ENCODE data around the gene PLAGL1.
"Not testable (repeated sequence)": the region's sequence is repeated elsewhere in the genome, so short reads cannot be mapped to it uniquely, and the experiment has no call there.

Gene PLAGL1

GRCh38 chr6:143937668-143937970 is 70.4 kb downstream of the PLAGL1 start:
- no peak for DNase-seq (ENCODE audit: low read depth)

- DNase-seq (ENCODE audit: low read depth): no peak
Observed at GRCh38 chr6:143936778-143937667, 71.0 kb downstream of the PLAGL1 start.

- DNase-seq (ENCODE audit: low read depth): no peak
Observed at GRCh38 chr6:143936347-143936746, 71.7 kb downstream of the PLAGL1 start.

- no peak for DNase-seq (ENCODE audit: low read depth)
Observed at GRCh38 chr6:143934867-143935266, 73.2 kb downstream of the PLAGL1 start.

GRCh38 chr6:143934331-143934730 is 73.7 kb downstream of the PLAGL1 start:
- no peak for DNase-seq (ENCODE audit: low read depth)

GRCh38 chr6:143929975-143930374 is 78.1 kb downstream of the PLAGL1 start:
- DNase-seq (ENCODE audit: low read depth): no peak

GRCh38 chr6:143928853-143929252 is 79.2 kb downstream of the PLAGL1 start:
- DNase-seq (ENCODE audit: low read depth): no peak

- not testable (repeated sequence) for DNase-seq (ENCODE audit: low read depth)
Observed at GRCh38 chr6:143917026-143917425, 91.0 kb downstream of the PLAGL1 start.

- DNase-seq (ENCODE audit: low read depth): no peak
Observed at GRCh38 chr6:143912671-143913070, 95.4 kb downstream of the PLAGL1 start.

GRCh38 chr6:143911028-143911427 is 97.0 kb downstream of the PLAGL1 start:
- DNase-seq (ENCODE audit: low read depth): no peak

- DNase-seq (ENCODE audit: low read depth): no peak
Observed at GRCh38 chr6:143902827-143903226, 105.2 kb downstream of the PLAGL1 start.

GRCh38 chr6:143901885-143902750 is 105.9 kb downstream of the PLAGL1 start:
- DNase-seq (ENCODE audit: low read depth): peak; percentile 3

- no peak for DNase-seq (ENCODE audit: low read depth)
Observed at GRCh38 chr6:143900358-143900757, 107.7 kb downstream of the PLAGL1 start.

- no peak for DNase-seq (ENCODE audit: low read depth)
Observed at GRCh38 chr6:143896126-143896860, 111.8 kb downstream of the PLAGL1 start.

- DNase-seq (ENCODE audit: low read depth): no peak
Observed at GRCh38 chr6:143894655-143895054, 113.4 kb downstream of the PLAGL1 start.
